ENCODE results near the gene BMS1.

Gene BMS1

GRCh38 chr10:42878134-42878820 lies 95.7 kb downstream of the BMS1 start:
- no peaks in the 10 kb centered on the region for H3K9me3 ChIP-seq (ENCODE audit: control insufficient read depth, insufficient read depth, low read length)
- H3K4me1 ChIP-seq (ENCODE audit: control insufficient read depth, insufficient read depth, low read length), result no peaks in the 10 kb centered on the region
- H3K27me3 ChIP-seq (ENCODE audit: control insufficient read depth, insufficient read depth, low read length), result no peaks in the 10 kb centered on the region
- H3K4me3 ChIP-seq (ENCODE audit: low read depth, low read length), result no peak overlapping the region
- H3K36me3 ChIP-seq (ENCODE audit: control insufficient read depth, insufficient read depth, low read length), result no peaks in the 10 kb centered on the region
- H3K9ac ChIP-seq (ENCODE audit: low read depth, low read length), result no peak overlapping the region

- no peaks in the 10 kb centered on the region for H3K9me3 ChIP-seq (ENCODE audit: control insufficient read depth, insufficient read depth, low read length)
- H3K27me3 ChIP-seq (ENCODE audit: control insufficient read depth, insufficient read depth, low read length), result no peaks in the 10 kb centered on the region
- H3K36me3 ChIP-seq (ENCODE audit: control insufficient read depth, insufficient read depth, low read length), result no peaks in the 10 kb centered on the region
- no peak overlapping the region for H3K4me3 ChIP-seq (ENCODE audit: low read depth, low read length)
- no peaks in the 10 kb centered on the region for H3K4me1 ChIP-seq (ENCODE audit: control insufficient read depth, insufficient read depth, low read length)
- no peak overlapping the region for H3K9ac ChIP-seq (ENCODE audit: low read depth, low read length)
These were observed 96.2 kb downstream of the BMS1 start for GRCh38 chr10:42878821-42879195.

- no peaks in the 10 kb centered on the region for H3K9me3 ChIP-seq (ENCODE audit: control insufficient read depth, insufficient read depth, low read length)
- no peaks in the 10 kb centered on the region for H3K36me3 ChIP-seq (ENCODE audit: control insufficient read depth, insufficient read depth, low read length)
- no peaks in the 10 kb centered on the region for H3K4me1 ChIP-seq (ENCODE audit: control insufficient read depth, insufficient read depth, low read length)
- H3K27me3 ChIP-seq (ENCODE audit: control insufficient read depth, insufficient read depth, low read length), result no peaks in the 10 kb centered on the region
- H3K9ac ChIP-seq (ENCODE audit: low read depth, low read length), result no peak overlapping the region
- no peak overlapping the region for H3K4me3 ChIP-seq (ENCODE audit: low read depth, low read length)
These were observed 97.0 kb downstream of the BMS1 start for GRCh38 chr10:42879380-42880254.

GRCh38 chr10:42880255-42880620 lies 97.6 kb downstream of the BMS1 start:
- no peaks in the 10 kb centered on the region for H3K4me1 ChIP-seq (ENCODE audit: control insufficient read depth, insufficient read depth, low read length)
- no peaks in the 10 kb centered on the region for H3K27me3 ChIP-seq (ENCODE audit: control insufficient read depth, insufficient read depth, low read length)
- H3K9ac ChIP-seq (ENCODE audit: low read depth, low read length), result no peak overlapping the region
- H3K36me3 ChIP-seq (ENCODE audit: control insufficient read depth, insufficient read depth, low read length), result no peaks in the 10 kb centered on the region
- H3K4me3 ChIP-seq (ENCODE audit: low read depth, low read length), result no peak overlapping the region
- H3K9me3 ChIP-seq (ENCODE audit: control insufficient read depth, insufficient read depth, low read length), result no peaks in the 10 kb centered on the region

- H3K4me3 ChIP-seq (ENCODE audit: low read depth, low read length), result no peak overlapping the region
- H3K4me1 ChIP-seq (ENCODE audit: control insufficient read depth, insufficient read depth, low read length), result no peaks in the 10 kb centered on the region
- H3K27me3 ChIP-seq (ENCODE audit: control insufficient read depth, insufficient read depth, low read length), result no peaks in the 10 kb centered on the region
- H3K36me3 ChIP-seq (ENCODE audit: control insufficient read depth, insufficient read depth, low read length), result no peaks in the 10 kb centered on the region
- H3K9me3 ChIP-seq (ENCODE audit: control insufficient read depth, insufficient read depth, low read length), result no peaks in the 10 kb centered on the region
- no peak overlapping the region for H3K9ac ChIP-seq (ENCODE audit: low read depth, low read length)
These were observed 100.0 kb downstream of the BMS1 start for GRCh38 chr10:42882597-42882996.

Data from iPS-15b (cell line).